Epithelial cell of esophagus (primary cell): Measurements from ENCODE around the gene TCF7L2.

ENCODE experiments used
- DNase-seq: peaks from one replicate; pipeline ENCODE4 v3.0.0; 2010; ENCODE audit warnings: low read depth
- H3K4me3 ChIP-seq: 2 replicates; pipeline ENCODE4 v1.5.1; 2011; ENCODE audit warnings: mild to moderate bottlenecking, low read length, control low read depth
- TF ChIP-seq, protein P1 (sequence below): IDR thresholded peaks from 2 replicates; pipeline ENCODE4 v1.5.1; 2011; ENCODE audit warnings: low read depth, mild to moderate bottlenecking, low read length, control low read depth, inconsistent platforms; ENCODE audit not compliant: insufficient read depth; ENCODE audit errors: missing control alignments

Gene TCF7L2

DNA sequence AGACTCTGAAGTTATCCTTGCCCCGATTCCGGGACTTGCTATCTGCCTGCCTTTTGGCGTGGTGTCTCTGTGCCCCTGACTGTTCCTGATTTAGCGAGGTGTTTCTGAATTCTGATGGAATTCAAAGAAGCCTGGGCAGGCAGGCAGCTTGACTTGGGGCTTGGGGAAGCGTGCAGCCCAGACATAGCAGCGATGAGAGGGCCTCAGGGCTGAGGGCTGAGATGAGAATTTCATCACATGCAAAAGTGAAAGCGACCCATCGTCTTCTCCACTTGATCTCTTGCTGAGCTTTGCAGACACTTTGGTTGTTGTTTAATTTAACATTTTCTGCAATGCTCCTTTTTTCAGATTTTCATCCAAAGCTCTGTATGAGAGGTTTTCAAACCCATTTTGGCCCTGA is 57.8 kb downstream of the TCF7L2 start:
- no peak overlapping the region for H3K4me3 ChIP-seq
- TF ChIP-seq, protein P1, sequence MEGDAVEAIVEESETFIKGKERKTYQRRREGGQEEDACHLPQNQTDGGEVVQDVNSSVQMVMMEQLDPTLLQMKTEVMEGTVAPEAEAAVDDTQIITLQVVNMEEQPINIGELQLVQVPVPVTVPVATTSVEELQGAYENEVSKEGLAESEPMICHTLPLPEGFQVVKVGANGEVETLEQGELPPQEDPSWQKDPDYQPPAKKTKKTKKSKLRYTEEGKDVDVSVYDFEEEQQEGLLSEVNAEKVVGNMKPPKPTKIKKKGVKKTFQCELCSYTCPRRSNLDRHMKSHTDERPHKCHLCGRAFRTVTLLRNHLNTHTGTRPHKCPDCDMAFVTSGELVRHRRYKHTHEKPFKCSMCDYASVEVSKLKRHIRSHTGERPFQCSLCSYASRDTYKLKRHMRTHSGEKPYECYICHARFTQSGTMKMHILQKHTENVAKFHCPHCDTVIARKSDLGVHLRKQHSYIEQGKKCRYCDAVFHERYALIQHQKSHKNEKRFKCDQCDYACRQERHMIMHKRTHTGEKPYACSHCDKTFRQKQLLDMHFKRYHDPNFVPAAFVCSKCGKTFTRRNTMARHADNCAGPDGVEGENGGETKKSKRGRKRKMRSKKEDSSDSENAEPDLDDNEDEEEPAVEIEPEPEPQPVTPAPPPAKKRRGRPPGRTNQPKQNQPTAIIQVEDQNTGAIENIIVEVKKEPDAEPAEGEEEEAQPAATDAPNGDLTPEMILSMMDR: no peak
- DNase-seq: no peak

DNA sequence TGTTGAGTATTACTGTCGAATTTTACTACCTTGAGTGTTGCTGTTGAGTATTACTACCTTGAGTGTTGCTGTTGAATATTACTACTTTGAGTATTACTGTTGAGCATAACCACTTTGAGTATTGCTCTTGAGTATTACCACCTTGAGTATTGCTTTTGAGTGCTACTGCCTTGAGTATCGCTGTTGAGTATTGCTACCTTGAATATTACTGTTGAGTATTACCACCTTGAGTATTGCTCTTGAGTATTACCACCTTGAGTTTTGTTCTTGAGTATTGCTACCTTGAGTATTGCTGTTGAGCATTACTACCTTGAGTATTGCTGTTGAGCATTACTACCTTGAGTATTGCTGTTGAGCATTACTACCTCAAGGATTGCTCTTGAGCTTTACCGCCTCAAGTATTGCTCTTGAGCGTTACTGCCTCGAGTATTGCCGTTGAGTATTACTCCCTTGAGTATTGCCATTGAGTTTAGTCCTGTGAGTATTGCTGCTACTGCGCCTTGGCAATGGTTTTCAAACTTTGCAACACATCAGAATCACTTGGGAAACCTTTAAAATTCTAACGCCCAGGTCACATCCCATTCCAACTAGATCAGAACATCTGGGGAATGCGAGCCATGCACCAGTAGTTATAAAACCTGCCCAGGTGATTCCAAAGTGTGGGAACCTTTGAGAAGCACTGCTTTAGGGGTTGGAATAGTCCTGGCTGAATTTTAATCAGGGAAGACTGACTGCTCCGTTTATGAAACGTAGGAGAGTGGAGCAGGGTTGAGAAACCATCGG is 61.7 kb downstream of the TCF7L2 start:
- TF ChIP-seq, protein P1: no peak
- no peak for DNase-seq

DNA sequence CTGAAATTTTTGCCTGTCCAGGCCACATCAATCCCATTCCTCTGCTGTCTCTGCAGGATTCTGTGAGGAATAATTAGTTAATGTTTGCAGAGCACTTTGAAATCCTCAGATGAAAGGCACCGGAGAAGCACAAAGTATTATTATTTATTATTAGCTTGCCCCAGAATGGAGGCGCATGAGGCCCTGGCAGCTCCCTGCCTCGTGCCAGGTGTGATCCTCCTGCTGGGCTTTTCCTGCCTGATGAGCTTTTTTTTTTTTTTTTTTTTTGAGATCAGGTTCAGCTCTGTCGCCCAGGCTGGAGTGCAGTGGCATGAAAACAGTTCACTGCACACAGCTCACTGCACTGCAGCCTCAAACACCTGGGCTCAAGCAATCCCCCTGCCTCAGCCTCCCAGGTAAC is 65.2 kb downstream of the TCF7L2 start:
- H3K4me3 ChIP-seq: no peak overlapping the region
- no peak for DNase-seq
- TF ChIP-seq, protein P1: no peak

More for the DNA sequence above, 61.7 kb downstream of the TCF7L2 start:
- H3K4me3 ChIP-seq: no peak overlapping the region

DNA sequence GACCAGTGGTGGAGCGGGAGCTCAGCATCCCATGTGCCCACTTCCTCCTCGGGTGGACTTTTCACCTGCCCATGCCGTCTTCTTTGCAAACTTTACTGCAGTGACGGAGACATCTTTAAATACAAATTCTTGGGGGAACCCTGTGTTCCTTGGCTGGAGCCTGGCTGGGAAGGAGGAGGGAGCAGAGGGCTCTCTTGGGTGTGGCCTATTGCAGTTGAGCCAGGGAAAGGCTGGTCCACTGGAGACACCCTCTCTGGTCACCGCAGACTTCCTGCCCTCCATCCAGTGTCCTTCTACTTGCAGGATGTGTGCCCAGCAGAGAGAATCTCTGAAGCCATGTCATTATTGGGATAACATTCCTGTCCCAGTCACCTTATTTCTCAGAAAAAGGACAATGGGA is 67.3 kb downstream of the TCF7L2 start:
- H3K4me3 ChIP-seq: no peak overlapping the region
- DNase-seq: no peak
- TF ChIP-seq, protein P1: no peak

DNA sequence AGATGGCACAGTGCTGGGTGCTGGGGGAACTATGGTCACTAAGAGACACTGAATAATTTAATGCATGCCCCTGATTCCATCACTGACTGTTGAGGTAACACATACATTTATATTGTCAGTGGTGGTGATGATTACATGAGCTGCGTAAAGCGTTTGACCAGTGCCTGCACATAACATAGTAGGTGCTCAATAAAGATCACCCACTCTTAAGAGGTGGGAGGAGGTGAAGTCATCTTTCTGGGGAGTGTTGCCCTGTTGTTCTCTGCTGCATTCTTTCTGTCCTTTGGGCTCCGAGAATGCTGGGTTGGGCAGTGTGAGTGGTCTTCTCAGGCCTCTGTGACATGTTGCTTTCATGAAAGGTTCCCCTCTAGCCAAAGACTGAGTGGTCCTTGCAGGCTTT is 68.0 kb downstream of the TCF7L2 start:
- DNase-seq: no peak
- TF ChIP-seq, protein P1: no peak
- H3K4me3 ChIP-seq: no peak overlapping the region

DNA sequence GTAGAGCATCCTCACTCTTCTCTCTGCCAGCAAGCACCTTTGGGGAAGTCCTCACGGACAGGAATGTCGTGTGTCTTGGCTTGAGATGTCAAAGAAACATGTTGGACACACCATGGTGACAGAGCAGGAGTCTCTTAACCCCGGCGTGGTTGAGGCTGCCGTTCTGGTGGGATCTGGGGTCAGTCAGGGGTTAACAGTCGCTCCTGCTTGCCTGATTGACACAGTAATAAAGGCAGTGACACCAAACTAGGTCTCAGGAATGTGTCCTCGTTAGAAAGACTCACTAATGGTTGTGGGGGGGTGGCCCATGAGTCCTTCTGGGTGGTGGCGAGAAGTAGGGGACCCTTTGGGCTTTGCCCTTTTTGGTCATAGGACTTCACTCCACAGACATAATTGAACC is 69.0 kb downstream of the TCF7L2 start:
- TF ChIP-seq, protein P1: no peak
- no peak for DNase-seq
- H3K4me3 ChIP-seq: no peak overlapping the region
